ENCODE results near the gene TSC22D1.
A peak's percentile ranks its signal among the peaks of the same experiment; 100 is the strongest.

TSC22D1 gene

DNA sequence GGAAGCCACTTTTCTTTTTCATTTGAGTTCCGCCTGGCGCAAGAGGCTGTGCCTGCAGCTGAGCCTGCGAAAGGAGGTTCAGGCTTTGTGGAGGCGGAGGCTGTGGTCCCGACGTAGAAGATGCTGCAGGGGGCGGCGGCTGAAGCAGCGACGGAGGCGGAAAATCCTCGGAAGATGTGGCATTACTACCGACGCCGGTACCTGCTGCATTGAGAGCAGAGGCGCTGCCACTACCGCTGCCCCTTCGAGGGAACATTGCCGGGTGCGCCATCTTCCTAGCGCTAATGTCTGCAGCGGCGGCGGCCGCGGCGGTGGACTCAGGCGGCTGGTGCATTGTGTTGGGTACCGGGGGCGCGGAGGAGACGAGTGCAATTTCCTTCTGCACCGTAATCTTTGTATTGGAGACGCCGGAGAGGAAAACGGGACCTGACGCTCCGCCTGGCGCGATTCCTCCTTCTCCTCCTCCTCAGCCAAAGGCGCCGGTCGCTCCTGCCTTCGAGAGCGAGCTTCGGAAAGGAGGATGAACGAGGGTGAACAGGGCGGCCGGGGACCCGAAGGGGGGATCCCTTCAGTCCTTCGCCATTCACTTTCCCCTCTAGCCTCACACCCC, at the start of gene TSC22D1:
Gene TSC22D1, minus strand, starts transcription at position 590 of the 610 bp plus-strand sequence. Its CDS starts 256 bp downstream, at position 334.
- H3K9ac ChIP-seq (ENCODE audit: low read length): peak within 1 kb of the TSS; percentile 83
- TF ChIP-seq EZH2phosphoT487 (IDR thresholded peaks at IDR 0.05; ENCODE audit: low read length) (no peak), EZH2 (optimal IDR thresholded peaks at IDR 0.05; ENCODE audit: low read depth, low read length) (no peak)
- TF ChIP-seq, protein P1, sequence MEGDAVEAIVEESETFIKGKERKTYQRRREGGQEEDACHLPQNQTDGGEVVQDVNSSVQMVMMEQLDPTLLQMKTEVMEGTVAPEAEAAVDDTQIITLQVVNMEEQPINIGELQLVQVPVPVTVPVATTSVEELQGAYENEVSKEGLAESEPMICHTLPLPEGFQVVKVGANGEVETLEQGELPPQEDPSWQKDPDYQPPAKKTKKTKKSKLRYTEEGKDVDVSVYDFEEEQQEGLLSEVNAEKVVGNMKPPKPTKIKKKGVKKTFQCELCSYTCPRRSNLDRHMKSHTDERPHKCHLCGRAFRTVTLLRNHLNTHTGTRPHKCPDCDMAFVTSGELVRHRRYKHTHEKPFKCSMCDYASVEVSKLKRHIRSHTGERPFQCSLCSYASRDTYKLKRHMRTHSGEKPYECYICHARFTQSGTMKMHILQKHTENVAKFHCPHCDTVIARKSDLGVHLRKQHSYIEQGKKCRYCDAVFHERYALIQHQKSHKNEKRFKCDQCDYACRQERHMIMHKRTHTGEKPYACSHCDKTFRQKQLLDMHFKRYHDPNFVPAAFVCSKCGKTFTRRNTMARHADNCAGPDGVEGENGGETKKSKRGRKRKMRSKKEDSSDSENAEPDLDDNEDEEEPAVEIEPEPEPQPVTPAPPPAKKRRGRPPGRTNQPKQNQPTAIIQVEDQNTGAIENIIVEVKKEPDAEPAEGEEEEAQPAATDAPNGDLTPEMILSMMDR (IDR thresholded peaks at IDR 0.05; ENCODE audit: low read length): no peak
- no peaks in the 10 kb centered on the region for H3K27me3 ChIP-seq (replicated peaks; ENCODE audit: insufficient read depth, low read length)
- peak; percentile 44 for DNase-seq
- H3K4me3 ChIP-seq (ENCODE audit: low read length): peak within 1 kb of the TSS; percentile 72
- peak within 1 kb of the TSS; percentile 88 for H3K27ac ChIP-seq (ENCODE audit: low read length)
- H4K20me1 ChIP-seq (ENCODE audit: insufficient read depth, low read length): no peaks in the 10 kb centered on the region
- H3F3A ChIP-seq (ENCODE audit: insufficient read depth, low read length): peaks cover 9% of the 10 kb centered on the region; the same call in 1 of the 2 replicates
- H3K4me2 ChIP-seq (ENCODE audit: low read depth, low read length): peak within 1 kb of the TSS; percentile 70
- H3K4me1 ChIP-seq (ENCODE audit: low read length): 0 out of 2 replicates have a peak, but pooled peaks cover 7% of the 10 kb centered on the region
- H2AFZ ChIP-seq (ENCODE audit: low read length): peak within 1 kb of the TSS; percentile 74
- no peaks in the 10 kb centered on the region for H3K36me3 ChIP-seq (replicated peaks; ENCODE audit: insufficient read depth, low read length)
- no peaks in the 10 kb centered on the region for H3K9me2 ChIP-seq (replicated peaks; ENCODE audit: insufficient read depth, low read length)
- 0 out of 2 replicates have a peak, but pooled peaks cover 3% of the 10 kb centered on the region for H3K79me2 ChIP-seq (ENCODE audit: low read length)
- no peaks in the 10 kb centered on the region for H3K9me3 ChIP-seq (replicated peaks; ENCODE audit: insufficient read depth, low read length)

DNA sequence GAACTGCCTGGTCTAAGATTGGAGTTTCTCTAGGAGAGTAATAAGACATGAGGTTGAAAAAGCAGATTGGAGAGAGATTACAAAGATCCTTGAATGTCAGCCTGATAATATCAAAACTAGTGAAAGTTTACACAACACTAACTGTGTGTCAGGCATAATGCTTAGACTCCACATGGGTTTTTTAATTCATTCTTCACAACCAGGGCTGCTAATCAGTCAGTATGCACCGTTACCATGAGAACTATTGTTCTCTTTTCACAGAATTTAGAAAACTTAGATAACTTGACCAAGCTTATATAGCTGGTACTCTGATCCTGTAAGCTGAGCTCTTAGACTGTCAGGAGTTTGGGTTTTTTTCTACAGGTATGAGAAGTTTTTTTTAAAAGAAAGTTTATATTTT, 46.6 kb upstream of the TSC22D1 start:
- Histone ChIP-seq H3K79me2 (ENCODE audit: low read length) (no peaks in the 10 kb centered on the region), H2AFZ (ENCODE audit: low read length) (no peak overlapping the region), H3K27me3 (replicated peaks; ENCODE audit: insufficient read depth, low read length) (no peaks in the 10 kb centered on the region), H3K36me3 (replicated peaks; ENCODE audit: insufficient read depth, low read length) (no peaks in the 10 kb centered on the region), H3K9me2 (replicated peaks; ENCODE audit: insufficient read depth, low read length) (no peaks in the 10 kb centered on the region), H3K9ac (ENCODE audit: low read length) (no peak overlapping the region), H3K9me3 (replicated peaks; ENCODE audit: insufficient read depth, low read length) (no peaks in the 10 kb centered on the region), H3K27ac (ENCODE audit: low read length) (no peak overlapping the region), H3F3A (ENCODE audit: insufficient read depth, low read length) (no peaks in the 10 kb centered on the region), H3K4me2 (ENCODE audit: low read depth, low read length) (no peak overlapping the region), H3K4me3 (ENCODE audit: low read length) (no peak overlapping the region), H3K4me1 (ENCODE audit: low read length) (no peaks in the 10 kb centered on the region), H4K20me1 (ENCODE audit: insufficient read depth, low read length) (no peaks in the 10 kb centered on the region)
- DNase-seq: no peak
- TF ChIP-seq, protein P1 (IDR thresholded peaks at IDR 0.05; ENCODE audit: low read length): no peak
- TF ChIP-seq EZH2 (optimal IDR thresholded peaks at IDR 0.05; ENCODE audit: low read depth, low read length) (no peak), EZH2phosphoT487 (IDR thresholded peaks at IDR 0.05; ENCODE audit: low read length) (no peak)

DNA sequence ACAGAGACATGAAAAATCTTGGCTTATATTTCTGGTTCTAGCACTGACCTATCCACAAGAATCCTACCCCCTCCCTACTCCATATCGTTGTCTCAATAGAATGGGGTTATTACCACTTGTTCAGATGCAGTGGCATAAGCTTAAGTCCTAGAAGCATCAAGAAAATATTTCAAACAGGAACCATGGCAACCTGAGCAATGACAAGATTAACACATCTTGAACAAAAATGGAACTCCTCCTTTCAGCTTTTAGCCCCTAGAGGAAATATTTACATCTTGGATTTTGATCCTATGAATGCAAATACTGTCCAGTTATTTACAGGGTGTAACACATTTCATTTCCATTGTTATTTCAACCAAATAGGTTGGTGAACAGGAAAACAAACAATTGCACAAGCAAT, 46.1 kb upstream of the TSC22D1 start:
- Histone ChIP-seq H2AFZ (ENCODE audit: low read length) (no peak overlapping the region), H3K4me3 (ENCODE audit: low read length) (no peak overlapping the region), H3K4me2 (ENCODE audit: low read depth, low read length) (no peak overlapping the region), H3K27ac (ENCODE audit: low read length) (no peak overlapping the region), H3K79me2 (ENCODE audit: low read length) (no peaks in the 10 kb centered on the region), H3K9me2 (replicated peaks; ENCODE audit: insufficient read depth, low read length) (no peaks in the 10 kb centered on the region), H3K36me3 (replicated peaks; ENCODE audit: insufficient read depth, low read length) (no peaks in the 10 kb centered on the region), H3K27me3 (replicated peaks; ENCODE audit: insufficient read depth, low read length) (no peaks in the 10 kb centered on the region), H3F3A (ENCODE audit: insufficient read depth, low read length) (no peaks in the 10 kb centered on the region), H3K9me3 (replicated peaks; ENCODE audit: insufficient read depth, low read length) (no peaks in the 10 kb centered on the region), H4K20me1 (ENCODE audit: insufficient read depth, low read length) (no peaks in the 10 kb centered on the region), H3K4me1 (ENCODE audit: low read length) (no peaks in the 10 kb centered on the region), H3K9ac (ENCODE audit: low read length) (no peak overlapping the region)
- no peak for DNase-seq
- TF ChIP-seq EZH2 (optimal IDR thresholded peaks at IDR 0.05; ENCODE audit: low read depth, low read length) (no peak), EZH2phosphoT487 (IDR thresholded peaks at IDR 0.05; ENCODE audit: low read length) (no peak)
- TF ChIP-seq, protein P1 (IDR thresholded peaks at IDR 0.05; ENCODE audit: low read length): no peak

Measured in MM.1S (cell line).